HG02763 (cell line): ENCODE data around the gene MTMR3.
"Not testable (repeated sequence)": the region's sequence is repeated elsewhere in the genome, so short reads cannot be mapped to it uniquely, and the experiment has no call there.

Experiments used
- ATAC-seq: cut with Tn5 transposase; IDR thresholded peaks from one replicate; pipeline ENCODE4 v1.9.1; 2021; ENCODE audit warnings: mild to moderate bottlenecking, moderate library complexity; ENCODE audit not compliant: unreplicated experiment

The MTMR3 gene

DNA sequence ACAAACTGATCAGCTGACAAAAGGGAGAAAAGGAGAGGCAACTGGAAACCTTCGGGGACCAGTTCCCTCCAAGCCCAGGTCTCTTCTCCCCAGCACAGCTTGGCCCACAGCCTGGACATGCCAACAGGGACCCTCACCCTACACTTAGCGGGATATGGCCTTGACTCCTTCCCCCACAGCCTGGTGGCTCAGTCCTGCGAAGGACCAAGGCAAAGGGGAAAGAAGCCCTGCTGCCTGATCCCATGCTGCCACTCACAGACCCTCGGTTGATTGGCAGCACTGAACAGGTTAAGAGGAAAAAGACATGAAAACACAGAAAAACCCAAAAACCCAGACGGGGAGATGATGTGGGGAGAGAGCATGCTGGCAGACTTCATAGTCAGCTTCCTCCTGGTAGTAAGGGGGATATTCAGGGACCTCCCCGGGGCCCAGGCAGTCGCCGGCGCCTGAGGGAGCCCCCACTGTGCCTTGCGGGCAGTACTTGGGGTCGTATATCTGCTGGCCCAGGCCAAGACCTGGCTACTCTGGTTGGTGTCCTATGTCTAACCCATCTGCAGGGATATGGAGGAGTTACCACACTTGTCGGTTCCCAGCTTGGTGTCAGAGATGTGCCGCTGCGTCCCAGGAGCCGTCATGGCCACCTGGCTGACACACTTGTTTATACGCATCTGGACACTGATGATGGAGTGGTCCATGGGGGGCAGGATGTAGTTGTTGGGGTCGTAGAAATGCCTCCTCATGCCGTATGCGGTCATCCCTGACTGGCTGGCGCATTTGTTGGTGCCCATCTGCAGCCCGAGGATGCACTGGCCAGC lies 163.1 kb downstream of the MTMR3 start:
- ATAC-seq: no peak

DNA sequence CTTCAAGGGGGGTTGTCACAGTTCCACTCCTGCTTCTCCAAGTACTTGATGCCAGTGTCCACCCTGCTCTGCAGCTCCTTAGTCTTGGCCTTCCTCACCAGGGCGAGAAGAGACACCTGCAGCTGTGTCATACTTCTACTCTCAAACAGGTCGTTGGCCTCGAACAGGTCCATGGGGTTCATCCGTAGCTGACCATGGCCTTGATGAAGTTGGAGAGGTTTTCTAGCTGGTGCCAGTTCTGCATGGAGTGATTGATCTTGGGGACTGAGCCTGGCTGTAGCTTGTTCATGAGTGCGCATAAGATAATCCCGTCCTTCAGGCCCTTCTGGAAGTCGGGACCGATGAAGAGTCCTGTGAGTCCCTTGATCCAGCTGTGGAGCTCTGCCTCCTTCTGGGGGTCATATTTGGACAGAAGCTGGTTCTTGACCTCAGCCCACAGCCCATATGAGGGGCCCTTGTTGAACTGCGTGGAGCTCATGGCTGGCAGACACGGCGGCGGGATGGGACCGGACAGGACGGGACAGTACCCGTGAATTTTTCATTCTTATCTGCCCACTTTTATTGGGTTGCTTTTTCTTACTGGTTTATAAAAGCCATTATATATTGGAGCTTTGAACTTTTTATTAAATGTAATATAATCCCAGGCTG lies 163.9 kb downstream of the MTMR3 start:
- ATAC-seq: no peak

DNA sequence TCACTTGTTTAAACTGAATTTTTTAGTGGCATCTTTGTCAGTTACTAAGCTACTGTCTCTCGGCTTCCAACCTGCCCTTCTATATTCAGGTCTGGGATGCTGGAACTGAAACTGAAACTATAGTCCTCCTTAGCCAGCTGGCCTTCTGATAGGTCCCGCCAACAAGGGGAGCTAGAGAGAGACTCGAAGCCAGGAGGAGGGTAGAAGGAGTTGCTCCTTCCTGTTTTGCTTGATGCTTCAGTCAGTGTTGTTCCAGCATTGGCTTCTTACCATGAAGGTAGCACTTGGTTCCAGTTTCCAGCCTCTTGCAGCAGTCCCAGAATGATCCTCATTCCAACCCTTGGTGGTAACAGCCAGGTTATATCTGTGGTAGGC lies 164.4 kb downstream of the MTMR3 start:
- no peak for ATAC-seq

DNA sequence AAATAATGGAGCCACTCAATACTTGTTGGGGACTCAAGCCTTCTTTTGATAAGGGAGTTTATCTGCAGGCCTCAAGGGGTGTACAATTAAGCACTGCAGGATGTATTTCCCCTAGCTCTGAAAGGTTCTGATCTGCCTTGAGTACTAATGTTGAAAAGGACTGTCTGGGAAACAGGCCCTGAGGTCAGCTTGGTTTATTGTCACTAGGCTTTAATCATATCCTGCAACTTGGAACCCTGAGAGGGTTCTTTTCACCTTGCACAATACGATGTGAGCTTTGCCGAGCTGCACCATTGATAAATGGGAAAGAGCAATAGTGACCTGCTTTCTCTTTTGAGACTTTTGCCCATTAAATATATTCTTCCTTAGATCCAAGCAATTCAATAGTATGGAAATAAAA lies 165.7 kb downstream of the MTMR3 start:
- ATAC-seq: no peak

DNA sequence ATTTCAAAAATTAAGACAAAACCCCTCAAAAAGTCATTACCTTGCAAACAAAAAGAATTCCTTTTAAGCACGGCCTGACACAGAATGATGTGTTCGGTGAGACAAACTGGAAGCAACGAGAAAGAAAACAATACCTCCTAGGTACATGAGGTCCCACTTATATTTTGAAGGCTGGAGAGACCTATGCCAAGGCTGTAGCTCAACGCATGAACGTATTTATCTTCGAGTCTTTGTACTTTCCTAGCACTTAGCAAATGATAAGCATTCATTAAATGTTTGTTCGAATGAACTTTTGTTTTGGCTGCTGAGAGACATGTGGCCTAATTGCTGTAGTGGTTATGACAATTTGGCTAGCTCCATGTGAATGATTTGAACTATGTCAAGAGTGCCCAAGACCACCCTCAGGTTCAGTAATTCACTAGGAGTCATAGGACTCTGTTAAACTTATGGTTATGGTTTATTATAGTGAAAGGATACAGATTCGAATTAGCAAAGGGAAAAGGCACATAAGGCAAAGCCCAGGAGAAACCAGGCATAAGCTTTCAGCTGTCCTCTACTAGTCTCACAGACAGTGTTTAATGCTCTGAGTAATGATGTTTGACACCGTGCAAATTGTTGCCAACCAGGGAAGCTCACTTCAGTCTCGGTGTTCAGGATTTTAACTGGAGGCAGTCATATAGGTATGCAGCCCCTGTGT lies 171.2 kb downstream of the MTMR3 start:
- no peak for ATAC-seq

DNA sequence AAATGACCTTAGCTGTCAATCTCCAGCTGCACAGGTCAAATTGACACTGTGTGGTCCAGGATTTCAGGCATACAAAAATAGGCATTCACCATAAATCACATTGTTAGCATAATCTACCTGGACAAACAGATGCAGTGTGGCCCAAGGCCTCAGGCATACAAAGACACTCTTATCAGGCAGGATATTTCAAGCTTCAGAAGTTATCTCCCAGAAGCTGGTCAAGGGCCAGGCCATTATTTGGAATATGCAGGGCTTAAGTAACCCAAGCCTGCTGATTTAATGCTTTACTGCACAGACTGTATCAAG lies 171.7 kb downstream of the MTMR3 start:
- ATAC-seq: no peak

DNA sequence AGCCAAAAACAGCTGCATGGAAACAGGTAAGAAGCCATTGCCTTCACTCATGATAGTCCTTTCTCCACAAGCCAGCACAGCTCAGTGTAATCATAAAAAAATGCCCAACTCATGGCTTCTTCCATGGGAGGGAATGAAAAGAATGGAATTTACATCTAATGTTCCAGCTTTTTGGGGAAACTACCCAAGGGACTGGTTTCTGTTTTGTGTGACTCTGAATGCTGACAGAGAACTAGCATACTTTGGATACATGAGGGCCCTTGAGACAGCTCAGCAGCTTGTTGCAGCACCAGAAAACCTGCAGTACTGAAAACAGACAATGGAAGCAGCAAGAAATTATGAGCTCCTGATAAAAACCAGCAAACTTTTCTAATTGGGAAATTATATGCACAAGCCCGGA lies 173.0 kb downstream of the MTMR3 start:
- no peak for ATAC-seq

DNA sequence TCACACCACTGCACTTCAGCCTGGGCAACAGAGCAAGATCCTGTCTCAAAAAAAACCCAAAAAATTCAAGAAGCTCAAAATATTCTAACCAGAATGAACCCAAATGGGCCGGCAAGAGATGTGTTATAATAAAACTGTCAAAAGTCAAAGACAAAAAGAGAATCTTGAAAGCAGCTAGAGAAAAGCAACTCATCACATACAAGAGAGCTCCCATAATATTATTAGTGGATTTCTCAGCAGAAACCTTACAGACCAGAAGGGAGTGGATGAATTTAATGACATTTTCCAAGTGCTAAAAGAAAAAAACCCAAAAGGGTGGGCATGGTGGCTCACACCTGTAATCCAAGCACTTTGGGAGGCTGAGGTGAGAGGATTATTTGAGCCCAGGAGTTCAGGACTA lies 174.4 kb downstream of the MTMR3 start:
- no peak for ATAC-seq

DNA sequence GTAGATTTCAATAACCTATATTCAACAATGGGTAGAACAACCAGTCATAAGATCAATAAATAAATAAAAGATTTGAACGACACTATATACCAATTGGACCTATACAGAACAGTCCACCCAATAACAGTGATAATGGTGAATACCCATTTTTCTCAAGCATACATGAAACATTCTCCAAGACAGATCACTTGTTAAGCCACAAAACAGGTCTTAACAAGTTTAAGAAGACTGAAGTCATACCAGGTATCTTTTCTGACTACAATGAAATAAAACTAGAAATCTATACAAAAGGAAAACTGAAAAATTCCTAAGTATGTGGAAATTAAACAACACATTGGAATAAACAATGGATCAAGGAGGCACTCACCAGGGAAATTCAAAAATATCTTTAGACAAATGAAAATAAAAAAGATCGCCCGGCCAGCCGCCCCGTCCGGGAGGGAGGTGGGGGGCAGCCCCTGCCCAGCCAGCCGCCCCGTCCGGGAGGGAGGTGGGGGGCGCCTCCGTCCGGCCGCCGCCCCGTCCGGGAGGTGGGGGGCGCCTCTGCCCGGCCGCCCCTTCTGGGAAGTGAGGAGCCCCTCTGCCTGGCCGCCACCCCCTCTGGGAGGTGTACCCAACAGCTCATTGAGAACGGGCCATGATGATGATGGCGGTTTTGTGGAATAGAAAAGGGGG lies 176.5 kb downstream of the MTMR3 start:
- ATAC-seq: not testable (repeated sequence)

DNA sequence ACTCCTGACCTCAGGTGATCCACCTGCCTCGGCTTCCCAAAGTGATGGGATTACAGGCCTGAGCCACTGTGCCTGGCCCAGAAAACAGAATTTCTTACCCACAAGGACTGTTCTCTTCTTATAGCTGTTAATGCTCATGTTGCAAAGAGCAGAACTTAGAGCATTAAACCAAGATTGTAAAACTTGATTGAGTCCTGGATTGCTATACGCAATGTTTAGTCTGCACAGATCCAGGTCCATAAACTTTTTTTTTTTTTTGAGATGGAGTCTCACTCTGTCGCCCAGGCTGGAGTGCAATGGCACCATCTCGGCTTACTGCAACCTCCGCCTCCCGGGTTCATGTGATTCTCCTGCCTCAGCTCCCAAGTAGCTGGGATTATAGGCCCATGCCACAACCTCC lies 178.1 kb downstream of the MTMR3 start:
- ATAC-seq: not testable (repeated sequence)

DNA sequence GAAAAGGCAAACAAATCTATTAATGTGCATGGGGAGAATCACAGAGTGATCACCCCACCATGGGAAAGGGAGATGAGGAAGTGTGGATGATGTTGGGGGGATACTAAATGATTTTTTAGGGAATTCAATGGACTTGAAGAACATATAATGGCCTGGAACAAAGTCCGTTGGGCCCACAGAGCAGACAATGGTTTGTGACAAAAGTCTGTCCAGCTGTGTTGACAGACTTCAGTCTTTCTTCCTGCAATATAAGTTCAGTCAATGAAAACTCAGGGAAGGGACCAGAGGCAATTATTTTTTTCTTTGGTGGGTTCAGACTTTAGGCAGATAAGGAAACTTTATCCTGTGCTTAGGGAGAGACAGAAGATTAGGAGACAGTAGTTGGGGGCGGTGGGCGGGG lies 179.3 kb downstream of the MTMR3 start:
- no peak for ATAC-seq

DNA sequence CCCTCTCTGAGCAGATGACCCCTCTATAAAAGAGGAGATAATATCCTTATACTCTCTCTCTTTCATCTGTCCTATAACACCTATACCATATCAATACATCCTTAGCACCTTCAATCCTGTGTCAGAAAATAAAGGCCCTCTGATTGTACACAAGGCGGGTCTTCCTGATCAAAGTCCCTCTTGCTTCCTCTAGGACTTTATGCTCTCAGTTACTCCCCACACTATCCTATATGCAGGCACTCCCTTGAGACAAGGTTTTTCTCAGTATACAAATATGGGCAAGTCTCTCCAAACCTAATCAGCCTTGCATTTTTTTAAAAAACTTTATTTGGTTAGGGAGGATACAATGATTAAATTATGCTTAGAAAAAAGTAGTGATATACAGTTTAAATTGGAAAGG lies 180.0 kb downstream of the MTMR3 start:
- no peak for ATAC-seq

DNA sequence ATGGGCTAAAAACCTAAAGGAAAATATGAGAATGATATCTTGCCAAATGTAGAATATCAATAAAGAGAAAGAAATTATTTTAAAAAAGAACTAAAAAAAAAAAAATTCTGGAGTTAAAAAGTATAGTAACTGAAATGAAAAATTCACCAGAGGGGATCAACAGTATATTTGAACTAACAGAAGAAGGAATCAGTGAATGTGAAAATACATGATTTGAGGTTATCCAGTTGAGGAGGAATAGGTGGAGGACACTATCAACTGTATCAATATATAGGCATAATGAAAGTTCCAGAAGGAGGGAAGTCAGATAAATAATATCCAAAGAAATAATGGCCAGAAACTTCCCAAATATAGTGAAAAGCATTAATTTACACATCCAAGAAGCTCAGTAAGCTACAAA lies 181.2 kb downstream of the MTMR3 start:
- no peak for ATAC-seq

DNA sequence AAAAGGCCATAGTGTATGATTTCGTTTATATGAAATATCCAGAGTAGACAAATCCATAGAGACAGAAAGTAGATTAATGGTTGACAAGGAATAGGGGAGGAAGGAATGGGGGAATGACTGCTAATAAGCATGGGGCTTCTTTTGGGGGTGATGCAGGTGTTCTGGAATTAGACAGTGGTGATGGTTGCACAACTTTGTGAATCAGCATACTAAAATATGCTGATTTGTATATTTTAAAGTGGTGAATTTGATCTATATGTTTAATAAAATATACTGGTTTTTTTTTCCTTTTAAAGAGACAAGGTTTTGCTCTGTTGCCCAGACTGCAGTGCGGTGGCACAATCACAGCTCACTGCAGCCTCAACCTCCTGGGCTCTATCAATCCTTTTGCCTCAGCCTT lies 190.8 kb downstream of the MTMR3 start:
- ATAC-seq: no peak

DNA sequence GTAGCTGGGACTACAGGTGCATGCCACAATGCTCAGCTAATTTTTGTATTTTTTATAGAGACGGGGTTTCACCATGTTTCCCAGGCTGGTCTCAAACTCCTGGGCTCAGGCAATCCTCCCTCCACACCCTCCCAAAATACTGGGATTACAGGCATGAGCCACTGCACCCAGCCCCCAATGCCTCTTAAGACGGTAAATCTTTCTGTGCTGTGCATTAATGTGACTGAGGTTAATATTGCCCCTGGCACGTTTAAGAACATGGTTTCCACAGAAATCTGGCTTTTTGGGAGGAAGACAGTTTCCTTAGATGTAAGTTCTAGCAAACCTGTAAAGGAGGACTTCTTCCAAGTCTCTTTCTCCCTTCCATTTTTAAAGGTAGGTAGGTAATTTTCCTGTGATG lies 191.2 kb downstream of the MTMR3 start:
- no peak for ATAC-seq

DNA sequence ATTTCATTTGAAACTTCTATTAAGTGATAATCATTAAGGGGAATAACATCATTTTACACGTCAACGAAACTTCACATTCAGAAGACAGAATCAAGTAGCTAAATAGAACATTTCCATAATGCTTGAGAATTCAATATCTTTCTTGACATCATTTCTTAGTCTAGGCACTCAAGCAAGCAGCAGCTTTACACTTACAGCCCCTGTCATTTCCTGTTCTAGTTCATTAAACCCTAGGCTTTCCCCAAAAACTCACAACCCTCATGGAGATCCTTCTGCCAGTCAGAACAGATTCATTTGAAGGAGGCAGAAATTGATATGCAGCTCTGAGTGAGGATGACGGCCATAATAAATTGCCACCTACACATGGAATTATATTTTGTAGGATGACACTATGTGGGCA lies 192.0 kb downstream of the MTMR3 start:
- no peak for ATAC-seq

DNA sequence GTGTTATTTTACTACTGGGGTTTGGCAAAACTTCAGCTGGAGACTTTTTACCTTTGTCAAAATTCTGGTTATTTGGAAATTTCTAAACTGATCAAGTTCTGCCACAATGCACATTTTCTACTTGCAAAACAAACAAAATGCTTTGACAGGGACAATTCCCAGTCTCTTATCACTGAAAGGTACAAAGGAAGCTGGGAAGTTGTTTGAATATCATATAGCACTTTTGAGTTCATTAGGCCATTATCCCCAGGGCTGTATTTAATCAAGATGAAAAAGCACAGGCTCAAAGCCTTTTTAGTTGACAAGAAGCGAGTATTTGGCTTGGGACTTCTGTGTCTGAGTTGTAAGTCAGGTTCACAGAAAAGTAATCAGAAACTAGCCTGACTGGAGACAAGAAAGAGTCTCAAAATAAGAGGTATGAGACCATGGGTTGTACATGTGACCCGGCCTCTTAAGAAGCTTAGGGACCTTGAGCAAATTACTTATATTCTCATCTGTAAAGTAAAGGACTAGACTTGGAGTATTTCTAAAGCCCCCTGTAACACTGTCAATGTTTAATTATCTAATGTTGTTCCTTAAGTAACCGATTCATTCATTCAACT lies 194.4 kb downstream of the MTMR3 start:
- no peak for ATAC-seq

DNA sequence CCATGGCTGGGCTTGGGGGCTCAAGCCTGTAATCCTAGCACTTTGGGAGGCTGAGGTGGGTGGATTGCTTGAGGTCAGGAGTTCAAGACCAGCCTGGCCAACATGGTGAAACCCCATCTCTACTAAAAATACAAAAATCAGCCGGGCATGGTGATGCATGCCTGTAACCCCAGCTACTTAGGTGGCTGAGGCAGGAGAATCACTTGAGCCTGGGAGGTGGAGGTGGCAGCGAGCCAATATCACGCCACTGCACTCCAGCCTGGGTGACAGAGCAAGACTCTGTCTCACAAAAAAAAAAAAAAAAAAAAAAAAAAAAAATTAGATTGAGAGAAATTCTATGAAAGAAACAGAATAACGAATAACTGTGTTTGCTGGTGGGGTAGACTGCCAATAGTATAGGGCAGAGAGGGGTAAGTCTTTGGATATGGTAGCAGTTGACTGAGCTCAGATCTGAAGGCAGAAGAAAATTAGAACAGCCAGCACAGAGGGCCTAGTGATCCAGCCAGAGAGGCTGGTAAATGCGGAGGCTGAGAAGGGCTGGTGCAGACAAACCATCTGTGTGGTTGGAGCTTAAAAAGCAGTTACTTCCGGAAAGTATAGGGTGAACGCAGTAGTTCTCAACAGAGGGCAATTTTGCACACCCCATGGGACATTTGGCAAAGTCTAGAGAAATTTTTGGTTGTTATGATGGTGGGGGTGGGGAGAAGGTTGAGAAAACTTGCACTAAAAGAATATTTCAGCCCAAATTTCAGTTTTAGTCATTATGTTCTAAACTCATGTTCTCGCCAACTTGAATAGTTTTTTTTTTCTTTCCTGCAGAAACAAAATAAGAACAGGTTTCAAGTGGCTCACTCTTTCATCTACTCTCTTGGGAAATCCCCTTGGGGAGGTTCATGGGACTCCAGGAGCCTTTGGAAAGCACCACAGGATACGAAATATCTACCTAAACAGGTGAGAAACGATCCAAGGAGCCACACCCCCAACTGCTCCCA lies 195.6 kb downstream of the MTMR3 start:
- no peak for ATAC-seq

DNA sequence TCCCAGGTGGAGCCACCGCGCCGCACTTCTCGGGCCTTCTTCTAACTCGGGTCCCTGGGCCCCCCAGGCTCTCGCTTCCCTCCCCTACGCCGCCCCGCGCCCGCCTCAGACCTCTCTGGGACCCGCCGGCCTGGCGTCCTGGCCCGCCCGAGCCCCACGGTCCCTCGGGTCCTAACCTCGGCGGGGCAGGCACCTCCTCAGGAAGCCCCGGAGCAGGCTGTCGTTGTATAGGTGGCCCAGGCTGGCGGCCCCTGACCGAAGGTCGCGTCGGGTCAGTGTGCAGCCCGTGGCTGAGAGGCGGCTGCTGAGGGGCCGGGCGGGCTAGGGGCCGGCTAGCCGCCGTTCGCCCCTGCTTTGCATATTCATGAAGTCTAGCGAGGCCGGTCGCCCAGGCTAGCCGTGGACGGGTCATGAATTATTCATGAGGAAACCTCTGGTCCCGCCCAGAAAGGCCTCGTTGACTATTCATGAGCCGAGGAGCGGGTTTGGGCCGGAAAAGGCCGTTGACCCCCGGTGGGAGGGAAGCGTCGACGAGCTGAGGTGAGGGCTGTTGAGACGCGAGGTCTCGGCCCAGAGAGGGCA lies 197.1 kb downstream of the MTMR3 start, which contains the start of gene HORMAD2:
Gene HORMAD2, plus strand, starts transcription at position 513 of the 582 bp plus-strand sequence. CDS start 13,489 bp downstream, outside the sequence.
- ATAC-seq: no peak
